ENCODE measurements around the gene CCNK.

DNA sequence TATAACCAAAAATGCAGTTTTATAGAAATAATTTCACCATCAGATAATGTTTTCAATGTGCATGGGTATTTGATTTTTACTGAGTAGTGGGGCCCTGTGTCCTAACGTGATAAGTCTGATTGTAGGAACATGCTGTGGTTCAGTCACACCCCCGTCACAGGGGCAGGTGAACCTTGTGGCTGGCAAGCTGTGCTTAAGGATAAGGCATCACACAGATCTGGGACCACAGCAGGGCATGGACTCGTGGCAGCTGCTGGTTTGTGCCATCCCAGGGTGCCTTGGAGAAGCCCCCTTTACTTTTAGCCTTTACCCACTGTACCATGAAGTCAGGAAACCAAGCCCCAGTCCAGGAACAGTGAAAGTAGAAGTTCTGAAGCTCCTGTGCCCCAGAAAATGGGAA lies 16.7 kb downstream of the CCNK start:
- TF ChIP-seq, protein P1, sequence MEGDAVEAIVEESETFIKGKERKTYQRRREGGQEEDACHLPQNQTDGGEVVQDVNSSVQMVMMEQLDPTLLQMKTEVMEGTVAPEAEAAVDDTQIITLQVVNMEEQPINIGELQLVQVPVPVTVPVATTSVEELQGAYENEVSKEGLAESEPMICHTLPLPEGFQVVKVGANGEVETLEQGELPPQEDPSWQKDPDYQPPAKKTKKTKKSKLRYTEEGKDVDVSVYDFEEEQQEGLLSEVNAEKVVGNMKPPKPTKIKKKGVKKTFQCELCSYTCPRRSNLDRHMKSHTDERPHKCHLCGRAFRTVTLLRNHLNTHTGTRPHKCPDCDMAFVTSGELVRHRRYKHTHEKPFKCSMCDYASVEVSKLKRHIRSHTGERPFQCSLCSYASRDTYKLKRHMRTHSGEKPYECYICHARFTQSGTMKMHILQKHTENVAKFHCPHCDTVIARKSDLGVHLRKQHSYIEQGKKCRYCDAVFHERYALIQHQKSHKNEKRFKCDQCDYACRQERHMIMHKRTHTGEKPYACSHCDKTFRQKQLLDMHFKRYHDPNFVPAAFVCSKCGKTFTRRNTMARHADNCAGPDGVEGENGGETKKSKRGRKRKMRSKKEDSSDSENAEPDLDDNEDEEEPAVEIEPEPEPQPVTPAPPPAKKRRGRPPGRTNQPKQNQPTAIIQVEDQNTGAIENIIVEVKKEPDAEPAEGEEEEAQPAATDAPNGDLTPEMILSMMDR (conservative IDR thresholded peaks at IDR 0.05), result no peak
- TF ChIP-seq EZH2 (IDR thresholded peaks at IDR 0.05; ENCODE audit: low read depth), result no peak
